HG02798 (cell line): Measurements from ENCODE around the gene NXN.
"Not testable (repeated sequence)": the region's sequence is repeated elsewhere in the genome, so short reads cannot be mapped to it uniquely, and the experiment has no call there.

ENCODE experiments used
- ATAC-seq: cut with Tn5 transposase; IDR thresholded peaks from one replicate; pipeline ENCODE4 v1.9.1; 2021; ENCODE audit warnings: mild to moderate bottlenecking; ENCODE audit not compliant: unreplicated experiment, poor library complexity

NXN gene

DNA sequence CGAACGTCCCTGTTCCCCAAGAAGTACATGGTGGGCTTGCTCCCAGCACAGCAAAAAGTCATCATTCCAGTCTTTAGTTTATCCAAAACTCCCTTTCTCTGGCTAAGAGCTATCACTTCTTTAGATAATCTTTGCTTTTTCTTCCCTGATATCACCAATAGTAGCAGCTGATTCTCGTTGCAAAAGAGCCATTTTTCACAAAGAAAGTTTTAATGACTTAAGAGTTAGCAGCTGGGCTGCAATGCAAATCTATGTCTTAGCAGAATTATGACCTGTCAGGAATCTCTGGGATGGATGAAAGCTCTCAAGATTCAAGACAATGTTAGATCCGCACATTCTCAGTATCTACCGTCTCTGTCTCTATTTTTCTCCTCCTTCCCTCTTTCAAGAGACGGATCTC is 53.8 kb downstream of the NXN start:
- ATAC-seq, result no peak

- ATAC-seq, result no peak
Observed at GRCh38 chr17:924711-925475, 54.7 kb downstream of the NXN start.

DNA sequence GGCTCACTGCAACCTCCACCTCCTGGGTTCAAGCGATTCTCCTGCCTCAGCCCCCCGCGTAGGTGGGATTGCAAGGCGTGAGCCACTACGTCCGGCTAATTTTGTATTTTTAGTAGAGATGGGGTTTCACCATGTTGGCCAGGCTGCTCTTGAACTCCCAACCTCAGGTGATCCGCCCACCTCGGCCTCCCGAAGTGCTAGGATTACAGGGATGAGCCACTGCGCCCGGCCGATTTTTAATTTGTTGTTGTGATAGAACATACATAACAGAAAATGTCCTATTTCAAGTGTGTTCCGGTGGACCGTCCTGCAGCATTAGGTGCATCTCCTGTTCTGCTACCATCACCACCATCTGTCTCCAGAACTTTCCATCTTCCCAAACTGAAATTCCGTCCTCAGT is 55.3 kb downstream of the NXN start:
- not testable (repeated sequence) for ATAC-seq

- no peak for ATAC-seq
Observed at GRCh38 chr17:923633-924032, 55.9 kb downstream of the NXN start.

- ATAC-seq, result no peak
Observed at GRCh38 chr17:921161-921560, 58.4 kb downstream of the NXN start.

GRCh38 chr17:920190-920589 is 59.4 kb downstream of the NXN start:
- ATAC-seq, result no peak

DNA sequence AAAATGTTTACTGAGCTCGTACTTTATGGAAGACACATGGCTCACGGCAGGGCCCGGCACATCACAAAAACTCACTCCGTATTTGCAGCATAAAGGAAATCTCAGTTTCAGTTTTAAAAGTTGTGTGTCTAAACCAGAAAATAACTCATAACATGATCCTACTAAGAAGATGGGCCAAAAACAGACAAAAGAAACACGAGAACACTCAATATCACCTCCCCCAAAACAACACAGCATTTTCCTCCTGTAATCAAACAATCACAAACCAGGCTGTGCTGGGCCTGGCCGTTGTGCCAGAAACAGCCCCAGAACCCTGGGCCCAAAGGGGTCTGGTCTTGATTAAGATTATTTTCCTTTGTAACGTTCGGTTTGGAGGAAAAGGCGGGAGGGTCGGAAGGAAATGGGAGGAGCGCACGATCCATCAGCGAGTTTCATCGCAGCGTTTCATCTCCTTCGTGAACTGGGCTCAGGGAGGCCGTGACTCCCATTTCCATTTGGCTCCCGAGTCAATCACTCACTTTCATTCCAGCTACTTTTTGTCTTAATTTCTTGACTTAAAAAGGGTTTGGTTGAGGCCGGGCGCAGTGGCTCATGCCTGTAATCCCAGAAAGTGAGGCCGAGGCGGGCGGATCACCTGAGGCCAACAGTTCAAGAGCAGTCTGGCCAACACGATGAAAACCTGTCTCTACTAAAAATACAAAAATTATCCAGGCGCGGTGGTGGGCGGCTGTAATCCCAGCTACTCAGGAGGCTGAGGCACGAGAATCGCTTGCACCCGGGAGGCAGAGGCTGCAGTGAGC is 61.4 kb downstream of the NXN start:
- no peak for ATAC-seq

DNA sequence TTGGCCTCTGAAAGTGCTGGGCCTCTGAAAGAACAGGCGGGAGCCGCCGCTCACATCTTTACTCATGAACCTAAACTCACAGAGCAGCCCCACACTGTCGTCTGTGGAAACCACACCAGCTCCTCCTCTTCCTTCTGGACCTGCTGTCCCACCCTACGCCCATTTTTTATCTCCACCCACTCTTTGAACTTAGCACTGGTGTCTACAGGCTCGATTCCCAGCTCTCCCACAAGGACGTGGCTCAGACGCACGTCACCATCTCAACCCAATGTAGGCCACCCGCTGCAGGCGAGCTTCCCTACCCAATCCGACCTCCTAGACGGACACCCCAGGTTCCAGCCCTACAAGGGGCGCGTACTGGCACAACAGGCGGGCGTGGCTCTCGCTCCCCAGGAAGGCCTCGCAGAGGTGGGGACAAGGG is 62.2 kb downstream of the NXN start:
- ATAC-seq, result no peak

DNA sequence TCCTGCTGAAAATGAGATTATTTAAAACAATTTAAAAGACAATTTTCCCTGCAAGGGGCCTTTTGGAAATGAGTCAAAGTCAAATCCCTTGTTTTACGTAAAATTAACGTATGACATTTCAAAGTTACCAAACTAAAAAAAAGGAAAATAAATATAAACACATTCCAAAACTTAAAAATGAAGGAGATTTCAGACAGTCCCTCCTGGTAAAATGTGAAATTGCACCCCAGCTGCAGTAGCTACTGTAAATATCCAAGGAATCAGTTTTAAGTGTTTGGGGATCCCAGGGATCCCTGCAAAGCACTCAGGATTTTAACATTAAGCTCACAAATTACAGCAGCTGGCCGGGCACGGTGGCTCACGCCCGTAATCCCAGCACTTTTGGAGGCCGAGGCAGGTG is 63.3 kb downstream of the NXN start:
- ATAC-seq, result no peak

DNA sequence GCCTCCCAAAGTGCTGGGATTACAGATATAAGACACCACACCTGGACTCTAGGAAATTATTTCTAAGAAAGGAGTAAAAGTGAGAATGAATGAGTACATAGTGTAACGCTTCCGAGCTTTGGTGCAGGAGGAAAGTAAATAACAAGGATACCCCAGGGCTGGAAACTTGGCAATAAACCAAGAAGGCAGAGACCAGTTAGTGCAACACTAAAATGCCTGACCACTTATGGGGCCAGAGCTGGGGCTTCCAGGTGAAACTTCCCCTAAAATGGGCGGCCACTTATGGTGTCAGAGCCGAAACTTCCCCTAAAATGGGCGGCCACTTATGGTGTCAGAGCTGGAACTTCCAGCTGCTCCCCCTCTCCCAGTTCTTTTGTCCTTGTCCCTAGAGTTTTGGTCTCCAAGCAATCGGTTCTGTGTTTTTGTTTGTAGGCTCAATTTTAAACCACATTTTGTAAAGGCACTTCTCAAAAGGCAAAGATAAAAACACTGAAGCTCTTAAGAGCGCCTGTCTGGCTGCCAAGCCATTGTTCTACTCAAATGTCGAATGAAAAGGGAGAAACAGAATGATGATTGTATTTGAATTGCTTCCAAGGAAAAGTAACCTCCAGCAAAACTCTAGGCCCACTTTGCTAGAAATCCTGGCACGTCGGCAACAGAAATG is 63.9 kb downstream of the NXN start:
- no peak for ATAC-seq

DNA sequence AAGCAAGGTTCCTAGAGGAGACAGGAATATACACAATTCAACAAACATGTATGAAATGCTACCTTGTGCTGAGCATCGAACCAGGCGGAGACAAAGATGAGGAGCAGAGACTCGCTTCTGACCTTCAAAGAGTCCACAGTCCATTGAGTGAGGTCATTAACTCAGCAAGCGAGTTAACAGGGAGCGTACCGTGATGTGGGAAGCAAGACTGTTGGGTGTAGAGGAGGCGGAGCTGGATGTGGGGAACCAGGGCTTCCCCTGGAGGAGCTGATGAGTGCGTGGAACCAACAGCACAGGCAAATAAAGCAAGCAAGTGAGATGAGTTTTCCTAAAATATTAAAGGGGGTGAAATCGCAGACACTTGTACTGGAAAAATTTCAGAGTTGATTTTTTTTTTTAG is 65.0 kb downstream of the NXN start:
- ATAC-seq, result no peak

DNA sequence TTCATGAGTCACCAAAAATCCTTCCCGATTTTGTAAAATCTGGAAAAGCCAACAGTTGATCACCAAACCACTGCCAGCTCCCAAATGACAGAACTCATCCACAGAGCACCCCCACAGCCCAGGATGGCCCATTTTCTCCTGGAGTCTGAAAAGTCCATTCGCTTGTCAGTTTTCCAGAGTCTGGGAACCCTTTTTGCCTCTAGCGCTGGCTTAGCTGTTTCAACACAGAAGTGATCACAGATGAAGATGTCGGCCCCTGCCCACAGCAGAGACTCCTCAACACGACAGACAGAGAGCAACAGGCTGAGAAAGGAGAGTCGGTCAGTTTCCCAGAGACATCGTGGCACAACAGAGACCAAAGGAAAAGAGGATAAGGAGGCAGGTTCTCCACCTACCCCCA is 66.4 kb downstream of the NXN start:
- ATAC-seq, result no peak

DNA sequence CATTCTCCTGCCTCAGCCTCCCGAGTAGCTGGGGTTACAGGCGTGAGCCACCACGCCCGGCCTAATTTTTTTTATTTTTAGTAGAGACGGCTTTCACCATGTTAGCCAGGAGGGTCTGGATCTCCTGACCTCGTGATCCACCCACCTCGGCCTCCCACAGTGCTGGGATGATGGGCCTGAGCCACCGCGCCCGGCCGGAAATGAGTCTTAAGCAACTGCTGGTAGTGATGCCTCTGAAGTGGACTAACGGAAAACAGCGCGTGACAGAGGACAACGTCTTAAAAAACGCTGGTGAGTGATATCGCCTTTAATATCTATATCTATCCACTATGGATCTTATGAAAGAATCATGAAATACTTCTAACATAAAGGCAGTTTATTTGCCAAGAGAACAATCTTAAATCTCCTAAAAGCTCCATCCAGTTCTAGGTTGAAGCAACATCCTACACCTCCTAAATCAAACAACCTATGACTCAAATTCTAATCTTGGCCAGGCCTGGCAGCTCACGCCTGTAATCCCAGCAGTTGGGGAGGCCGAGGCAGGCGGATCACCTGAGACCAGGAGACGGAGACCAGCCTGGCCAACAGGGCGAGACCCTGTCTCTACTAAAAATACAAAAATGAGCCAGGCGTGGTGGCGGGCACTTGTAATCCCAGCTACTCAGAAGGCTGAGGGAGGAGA is 69.8 kb downstream of the NXN start:
- no peak for ATAC-seq

- no peak for ATAC-seq
Observed at GRCh38 chr17:907725-908124, 71.9 kb downstream of the NXN start.

- not testable (repeated sequence) for ATAC-seq
Observed at GRCh38 chr17:905708-906107, 73.9 kb downstream of the NXN start.

- ATAC-seq, result no peak
Observed at GRCh38 chr17:903691-904481, 75.7 kb downstream of the NXN start.

DNA sequence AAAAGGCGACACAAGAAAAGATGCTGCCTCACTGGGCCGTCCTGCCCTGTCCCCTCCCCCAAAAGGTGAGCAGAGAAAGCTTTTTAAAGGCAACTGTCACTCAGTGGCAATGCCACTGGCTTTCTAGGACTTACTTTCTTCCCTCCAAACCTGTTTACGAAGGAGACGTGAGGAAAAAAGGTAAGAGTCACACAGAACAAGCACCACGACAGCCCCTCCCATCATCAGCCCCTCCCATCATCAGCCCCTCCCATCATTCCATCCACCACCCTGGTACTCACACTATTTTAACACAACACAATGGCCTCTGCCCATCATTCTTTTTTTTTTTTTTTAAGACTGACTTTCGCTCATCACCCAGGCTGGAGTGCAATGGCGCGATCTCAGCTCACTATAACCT is 77.1 kb downstream of the NXN start:
- ATAC-seq, result no peak

DNA sequence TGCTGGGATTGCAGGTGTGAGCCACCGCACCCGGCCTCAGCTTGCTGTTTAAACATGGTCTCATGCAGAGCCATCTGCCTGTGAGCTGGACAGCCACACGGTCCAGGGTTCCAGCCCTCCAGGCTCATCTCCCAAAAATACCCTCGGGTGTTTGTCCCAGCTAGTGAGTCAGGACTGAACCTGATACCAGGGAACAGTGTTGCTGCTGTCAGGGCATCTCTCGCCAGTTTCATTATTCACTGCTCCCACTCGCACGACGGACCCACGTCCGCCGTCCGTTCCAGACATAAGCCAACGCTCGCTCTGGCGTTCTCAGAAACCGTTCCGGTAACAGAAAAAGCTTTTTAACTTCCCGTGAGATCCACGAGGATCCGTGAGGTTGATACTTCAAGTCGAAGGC is 77.6 kb downstream of the NXN start:
- ATAC-seq, result no peak

- no peak for ATAC-seq
Observed at GRCh38 chr17:901191-901950, 78.2 kb downstream of the NXN start.
